Breast epithelium (tissue), 3 donors: ENCODE results near the gene ZNF180.

Source experiments
- CTCF ChIP-seq, 3 donors: fragments of 450-650 bp; IDR thresholded peaks; one replicate each; pipeline ENCODE4 v1.5.1; 2016 to 2017; ENCODE audit warnings: antibody characterized with exemption in 3 of 3, mild to moderate bottlenecking in 3 of 3, moderate library complexity in 3 of 3
- POLR2AphosphoS5 ChIP-seq, 3 donors: sonication (generic); formaldehyde crosslinking; IDR thresholded peaks; one replicate each; pipeline ENCODE4 v1.6.1; 2017; ENCODE audit warnings: antibody characterized with exemption in 3 of 3

- no peak for TF ChIP-seq CTCF (IDR thresholded peaks at IDR 0.05)
- TF ChIP-seq POLR2AphosphoS5 (IDR thresholded peaks at IDR 0.05) = no peak
These were observed 25.6 kb upstream of the ZNF180 start for GRCh38 chr19:44525721-44526430.
